ENCODE results near the gene BUB1B. TPM values are rescaled to one million over a fixed set of nuclear protein-coding genes. Genes with fewer than 3 reads are reported as not detected.
A peak's percentile ranks its signal among the peaks of the same experiment; 100 is the strongest.

BUB1B gene
- total and polyA plus RNA-seq, 7 donors, result 0.33 to 9.6 (median 1.8) TPM

DNA sequence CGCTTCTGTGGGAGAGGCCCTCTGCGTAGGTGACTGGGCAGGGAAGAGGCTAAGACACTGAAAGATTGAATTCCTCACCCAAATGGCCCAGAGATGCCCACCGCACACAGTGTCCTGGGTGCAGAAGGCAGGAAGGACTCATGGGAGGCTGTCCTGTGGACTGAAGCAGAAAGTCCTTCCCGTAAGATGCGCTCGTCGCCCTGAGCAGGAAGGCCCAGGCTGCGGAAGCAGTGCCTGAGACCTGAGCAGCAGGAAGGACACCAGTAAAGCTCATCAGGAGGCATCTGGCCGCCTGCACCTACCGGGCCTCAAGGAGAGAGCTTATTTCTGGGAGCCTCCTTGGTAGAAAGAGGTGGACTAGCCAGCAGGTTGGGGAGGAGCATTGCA, 81.3 kb downstream of the BUB1B start:
- H3K4me3 ChIP-seq, result no peak overlapping the region
- H3K27ac ChIP-seq, result no peak overlapping the region
- no peaks in the 10 kb centered on the region for H3K36me3 ChIP-seq
- H3K9me3 ChIP-seq, result no peaks in the 10 kb centered on the region
- peaks cover 0 to 12% (median 9%) of the 10 kb centered on the region in 4 donors for H3K4me1 ChIP-seq
- intact Hi-C loops (cut with DNase I), result no loop called here
- peaks cover 0 to 21% (median 17%) of the 10 kb centered on the region in 3 donors for H3K27me3 ChIP-seq
- TF ChIP-seq, protein P1, sequence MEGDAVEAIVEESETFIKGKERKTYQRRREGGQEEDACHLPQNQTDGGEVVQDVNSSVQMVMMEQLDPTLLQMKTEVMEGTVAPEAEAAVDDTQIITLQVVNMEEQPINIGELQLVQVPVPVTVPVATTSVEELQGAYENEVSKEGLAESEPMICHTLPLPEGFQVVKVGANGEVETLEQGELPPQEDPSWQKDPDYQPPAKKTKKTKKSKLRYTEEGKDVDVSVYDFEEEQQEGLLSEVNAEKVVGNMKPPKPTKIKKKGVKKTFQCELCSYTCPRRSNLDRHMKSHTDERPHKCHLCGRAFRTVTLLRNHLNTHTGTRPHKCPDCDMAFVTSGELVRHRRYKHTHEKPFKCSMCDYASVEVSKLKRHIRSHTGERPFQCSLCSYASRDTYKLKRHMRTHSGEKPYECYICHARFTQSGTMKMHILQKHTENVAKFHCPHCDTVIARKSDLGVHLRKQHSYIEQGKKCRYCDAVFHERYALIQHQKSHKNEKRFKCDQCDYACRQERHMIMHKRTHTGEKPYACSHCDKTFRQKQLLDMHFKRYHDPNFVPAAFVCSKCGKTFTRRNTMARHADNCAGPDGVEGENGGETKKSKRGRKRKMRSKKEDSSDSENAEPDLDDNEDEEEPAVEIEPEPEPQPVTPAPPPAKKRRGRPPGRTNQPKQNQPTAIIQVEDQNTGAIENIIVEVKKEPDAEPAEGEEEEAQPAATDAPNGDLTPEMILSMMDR (IDR thresholded peaks at IDR 0.05), result no peak
- TF ChIP-seq EP300 (IDR thresholded peaks at IDR 0.05) (no peak), POLR2A (IDR thresholded peaks at IDR 0.05) (no peak), POLR2AphosphoS5 (IDR thresholded peaks at IDR 0.05) (no peak)
- WGBS, 2 donors, result 92 to 94% methylated on average over 10 of the region's 10 CpGs
- DNase-seq, result peak; percentile 35

DNA sequence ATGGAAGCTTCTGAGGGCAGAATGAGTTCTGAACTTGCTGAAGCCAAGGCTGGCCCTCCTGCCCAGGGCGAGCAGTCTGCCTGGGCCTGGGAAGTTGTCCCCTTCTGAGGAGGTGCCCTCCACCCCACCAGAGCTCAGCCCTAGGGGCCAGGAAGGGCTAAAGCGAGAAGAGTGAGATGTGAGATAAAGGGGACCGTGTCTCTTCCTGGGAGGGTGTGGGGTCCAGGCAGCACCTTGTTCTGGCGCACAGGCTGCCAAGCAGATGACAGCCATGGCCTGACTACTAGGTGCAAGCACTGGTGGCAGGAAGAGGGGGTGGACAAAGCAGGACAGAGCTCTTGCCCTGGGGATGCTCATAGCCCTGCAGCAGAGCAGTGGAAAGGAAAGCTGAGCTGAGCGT, 81.7 kb downstream of the BUB1B start:
- Histone ChIP-seq H3K4me3 (no peak overlapping the region), H3K4me1 (peaks cover 0 to 12% (median 9%) of the 10 kb centered on the region in 4 donors), H3K36me3 (no peaks in the 10 kb centered on the region), H3K9me3 (no peaks in the 10 kb centered on the region), H3K27ac (no peak overlapping the region), H3K27me3 (peaks cover 0 to 21% (median 17%) of the 10 kb centered on the region in 3 donors)
- intact Hi-C loops (cut with DNase I), result no loop called here
- DNase-seq, result peak; percentile 40
- WGBS, 2 donors, result 96% methylated on average over 5 of the region's 5 CpGs
- TF ChIP-seq POLR2A (IDR thresholded peaks at IDR 0.05) (no peak), POLR2AphosphoS5 (IDR thresholded peaks at IDR 0.05) (no peak), EP300 (IDR thresholded peaks at IDR 0.05) (no peak)
- TF ChIP-seq, protein P1 (IDR thresholded peaks at IDR 0.05), result no peak

DNA sequence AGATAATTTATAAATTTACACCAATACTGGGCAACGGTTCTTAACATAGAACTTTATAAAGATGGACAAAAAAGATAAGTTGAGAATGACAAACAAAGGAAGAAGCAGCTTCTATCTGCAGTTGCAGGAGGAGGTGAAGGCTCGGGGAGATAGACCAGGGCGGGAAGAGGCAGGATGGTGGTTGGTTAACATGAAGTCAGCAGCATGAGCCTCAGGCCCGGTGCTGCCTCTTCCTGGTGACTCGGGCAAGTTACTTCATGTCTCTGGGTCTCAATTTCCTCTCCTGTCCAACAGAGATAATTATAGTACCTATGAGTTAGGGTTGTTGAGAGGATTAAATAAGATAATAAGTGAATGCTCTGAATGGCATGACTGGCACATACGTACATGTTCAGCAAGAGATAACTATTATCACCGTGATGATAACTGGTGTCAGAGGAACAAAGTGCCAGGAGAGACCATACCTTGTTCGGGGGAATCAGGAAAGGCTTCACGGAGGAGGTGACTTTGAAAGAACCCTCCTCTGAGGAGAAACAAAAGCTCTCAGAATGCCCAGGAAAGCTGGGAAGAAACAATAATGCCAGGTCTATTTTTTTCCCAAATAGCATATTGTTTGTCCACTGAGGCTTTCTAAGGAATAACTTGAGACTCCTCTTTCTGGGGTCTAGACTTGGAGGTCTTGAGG, 82.4 kb downstream of the BUB1B start:
- Histone ChIP-seq H3K9me3 (no peaks in the 10 kb centered on the region), H3K36me3 (no peaks in the 10 kb centered on the region), H3K4me1 (peaks cover 0 to 12% (median 9%) of the 10 kb centered on the region in 4 donors), H3K4me3 (no peak overlapping the region), H3K27me3 (peaks cover 0 to 21% (median 17%) of the 10 kb centered on the region in 3 donors), H3K27ac (no peak overlapping the region)
- 88% methylated on average over 9 of the region's 9 CpGs for WGBS, 2 donors
- TF ChIP-seq, protein P1 (IDR thresholded peaks at IDR 0.05), result no peak
- no peak for TF ChIP-seq POLR2AphosphoS5 (IDR thresholded peaks at IDR 0.05)
- no peak for TF ChIP-seq EP300 (IDR thresholded peaks at IDR 0.05)
- no peak for TF ChIP-seq POLR2A (IDR thresholded peaks at IDR 0.05)
- intact Hi-C loops (cut with DNase I), result no loop called here
- peak; percentile 33 for DNase-seq

DNA sequence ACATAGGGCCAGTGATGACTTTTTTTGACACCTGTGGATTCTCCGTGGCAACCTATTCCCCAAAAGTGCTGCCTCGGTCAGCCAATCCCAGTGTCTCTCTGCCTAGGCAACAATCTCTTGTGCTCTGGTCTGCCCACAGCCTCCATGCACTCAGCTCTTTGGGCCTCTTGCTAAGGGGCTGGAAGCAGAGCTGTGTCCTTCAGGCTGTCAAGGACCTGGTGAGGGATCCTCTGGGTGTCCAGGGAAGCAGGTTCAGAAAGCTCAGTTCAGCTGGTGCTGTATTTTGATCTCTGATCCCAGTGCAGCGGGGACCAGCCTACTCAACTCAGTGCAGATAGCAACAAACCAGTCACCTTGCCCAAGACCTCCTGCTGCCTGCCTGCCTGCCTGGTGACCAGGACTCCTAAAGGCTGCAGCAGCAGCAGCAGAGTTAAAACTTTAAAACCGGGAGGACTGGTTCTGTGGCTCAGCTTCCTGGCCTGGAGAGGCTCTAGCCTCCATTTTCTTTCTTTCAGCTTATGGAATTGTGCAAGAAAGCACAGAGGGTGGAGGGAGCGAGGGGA, 84.2 kb downstream of the BUB1B start:
- intact Hi-C loops (cut with DNase I), result no loop called here
- Histone ChIP-seq H3K36me3 (no peaks in the 10 kb centered on the region), H3K27ac (no peak overlapping the region), H3K27me3 (peaks cover 0 to 3% (median 1%) of the 10 kb centered on the region in 3 donors), H3K4me3 (no peak overlapping the region), H3K9me3 (no peaks in the 10 kb centered on the region), H3K4me1 (no peaks in the 10 kb centered on the region)
- TF ChIP-seq EP300 (IDR thresholded peaks at IDR 0.05) (no peak), POLR2A (IDR thresholded peaks at IDR 0.05) (no peak), POLR2AphosphoS5 (IDR thresholded peaks at IDR 0.05) (no peak)
- TF ChIP-seq, protein P1 (IDR thresholded peaks at IDR 0.05), result no peak
- DNase-seq, result peak; percentile 40
- 65 to 79% methylated on average over 5 of the region's 5 CpGs for WGBS, 2 donors

All from sigmoid colon (tissue), 7 donors.